Left lobe of liver (tissue), 2 donors: ENCODE results near the gene SELENOS. TPM values are rescaled to one million over a fixed set of nuclear protein-coding genes. Genes with fewer than 3 reads are reported as not detected.

Experiments used
- ATAC-seq: fragments of 200-7000 bp; cut with Tn5 transposase; one replicate; pipeline ENCODE4 v1.9.1; 2020; ENCODE audit warnings: mild to moderate bottlenecking, moderate library complexity
- DNase-seq: peaks from one replicate; pipeline ENCODE4 v3.0.0-alpha.2; 2020; ENCODE audit warnings: low spot score
- total RNA-seq: library from RNA; stranded (reverse); gene quantifications from one replicate; pipeline ENCODE4 v1.2.1, GENCODE V29; 2021
- donor health status: DM: no; HTN: no; CAD: no; lungs with moderate emphysema.
- donor health status: DM: no; HTN: yes; CAD: no.

The SELENOS gene
- total RNA-seq, 1 donor from 2014 or later, result 33.9 TPM

DNA sequence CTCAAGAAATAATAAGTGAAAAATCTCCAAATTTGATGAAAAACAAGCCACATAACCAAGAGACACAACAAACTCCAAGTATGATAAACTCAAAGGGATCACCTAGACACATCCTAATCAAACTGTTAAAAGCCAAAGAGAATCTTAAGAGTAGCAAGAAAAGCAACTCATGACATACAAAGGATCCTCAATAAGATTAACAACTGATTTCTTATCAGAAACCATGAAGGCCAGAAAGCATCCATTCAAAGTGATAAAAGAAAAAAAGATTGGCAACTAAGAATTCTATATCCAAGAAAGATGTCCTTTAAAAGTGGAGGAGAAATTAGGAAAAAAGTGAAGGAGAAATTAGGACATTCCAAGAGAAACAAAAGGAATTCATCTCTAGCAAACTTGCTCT is 49.0 kb downstream of the SELENOS start:
- ATAC-seq, result no peak
- no peak for DNase-seq

- DNase-seq, result no peak
- no peak for ATAC-seq
Observed at GRCh38 chr15:101225658-101226057, 51.6 kb downstream of the SELENOS start.

Other genes with a start within 250 kb of the SELENOS start
- gene CHSY1, start 25.4 kb downstream of the SELENOS start, total RNA-seq, result 6.3 TPM
- 22.2 TPM for gene SNRPA1, start 17.8 kb upstream of the SELENOS start, total RNA-seq
- gene PCSK6, start 212.2 kb upstream of the SELENOS start, total RNA-seq, result 180 TPM